Prostate gland (tissue), 2 donors: ENCODE measurements around the gene KCNJ12.

Experiments
- POLR2A ChIP-seq: fragments of 450-650 bp; IDR thresholded peaks from one replicate; pipeline ENCODE4 v1.6.1; 2016; ENCODE audit warnings: antibody characterized with exemption, mild to moderate bottlenecking
- POLR2AphosphoS5 ChIP-seq: sonication (generic); formaldehyde crosslinking; IDR thresholded peaks from one replicate; pipeline ENCODE4 v1.6.1; 2017; ENCODE audit warnings: antibody characterized with exemption
- TF ChIP-seq, protein P1 (sequence below), 4 experiments: fragments of 200-600 bp in 2 of 4; fragments of 450-650 bp in 2 of 4; sonication (generic) in 2 of 4; IDR thresholded peaks; 1 replicate in 3 of 4; 2 replicates in 1 of 4; pipeline ENCODE4 v1.5.1; 2016 to 2019; ENCODE audit warnings: antibody characterized with exemption in 4 of 4, mild to moderate bottlenecking in 2 of 4, moderate library complexity in 2 of 4

DNA sequence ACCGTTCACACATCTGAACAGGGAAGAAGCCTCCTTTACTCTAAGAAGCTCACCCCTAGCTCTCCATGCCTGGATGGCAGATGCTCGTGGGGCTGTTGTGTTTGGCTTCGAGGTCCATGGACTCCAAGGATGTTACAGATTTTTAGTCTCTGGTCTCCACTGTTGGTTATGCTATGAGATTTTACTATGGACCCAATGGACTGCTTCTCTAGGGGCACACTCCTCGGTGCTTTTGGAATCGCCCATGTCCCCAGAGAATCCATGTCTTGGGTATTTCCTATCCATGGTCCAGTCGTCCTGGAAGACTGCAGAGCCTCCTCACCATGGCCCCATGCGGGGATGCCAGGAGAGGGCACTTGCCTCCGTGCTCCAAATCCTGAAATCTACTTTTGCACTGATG lies 83.4 kb downstream of the KCNJ12 start:
- TF ChIP-seq, protein P1, sequence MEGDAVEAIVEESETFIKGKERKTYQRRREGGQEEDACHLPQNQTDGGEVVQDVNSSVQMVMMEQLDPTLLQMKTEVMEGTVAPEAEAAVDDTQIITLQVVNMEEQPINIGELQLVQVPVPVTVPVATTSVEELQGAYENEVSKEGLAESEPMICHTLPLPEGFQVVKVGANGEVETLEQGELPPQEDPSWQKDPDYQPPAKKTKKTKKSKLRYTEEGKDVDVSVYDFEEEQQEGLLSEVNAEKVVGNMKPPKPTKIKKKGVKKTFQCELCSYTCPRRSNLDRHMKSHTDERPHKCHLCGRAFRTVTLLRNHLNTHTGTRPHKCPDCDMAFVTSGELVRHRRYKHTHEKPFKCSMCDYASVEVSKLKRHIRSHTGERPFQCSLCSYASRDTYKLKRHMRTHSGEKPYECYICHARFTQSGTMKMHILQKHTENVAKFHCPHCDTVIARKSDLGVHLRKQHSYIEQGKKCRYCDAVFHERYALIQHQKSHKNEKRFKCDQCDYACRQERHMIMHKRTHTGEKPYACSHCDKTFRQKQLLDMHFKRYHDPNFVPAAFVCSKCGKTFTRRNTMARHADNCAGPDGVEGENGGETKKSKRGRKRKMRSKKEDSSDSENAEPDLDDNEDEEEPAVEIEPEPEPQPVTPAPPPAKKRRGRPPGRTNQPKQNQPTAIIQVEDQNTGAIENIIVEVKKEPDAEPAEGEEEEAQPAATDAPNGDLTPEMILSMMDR (IDR thresholded peaks at IDR 0.05), result no peak
- TF ChIP-seq POLR2A, result no peak
- TF ChIP-seq POLR2AphosphoS5, result no peak
